Esophagus squamous epithelium (tissue), 4 donors: ENCODE data around the gene NPEPL1.

ENCODE experiments used
- POLR2A ChIP-seq, 4 donors: fragments of 450-650 bp; IDR thresholded peaks; one replicate each; pipeline ENCODE4 v1.6.1; 2017; ENCODE audit warnings: antibody characterized with exemption in 4 of 4, mild to moderate bottlenecking in 4 of 4, moderate library complexity in 3 of 4
- TF ChIP-seq, protein P1 (sequence below), 6 experiments: fragments of 450-650 bp in 4 of 6; fragments of 200-600 bp in 2 of 6; sonication (generic) in 2 of 6; IDR thresholded peaks; one replicate each; pipeline ENCODE4 v1.5.1; 2016 to 2019; ENCODE audit warnings: antibody characterized with exemption in 6 of 6, mild to moderate bottlenecking in 4 of 6, moderate library complexity in 4 of 6

DNA sequence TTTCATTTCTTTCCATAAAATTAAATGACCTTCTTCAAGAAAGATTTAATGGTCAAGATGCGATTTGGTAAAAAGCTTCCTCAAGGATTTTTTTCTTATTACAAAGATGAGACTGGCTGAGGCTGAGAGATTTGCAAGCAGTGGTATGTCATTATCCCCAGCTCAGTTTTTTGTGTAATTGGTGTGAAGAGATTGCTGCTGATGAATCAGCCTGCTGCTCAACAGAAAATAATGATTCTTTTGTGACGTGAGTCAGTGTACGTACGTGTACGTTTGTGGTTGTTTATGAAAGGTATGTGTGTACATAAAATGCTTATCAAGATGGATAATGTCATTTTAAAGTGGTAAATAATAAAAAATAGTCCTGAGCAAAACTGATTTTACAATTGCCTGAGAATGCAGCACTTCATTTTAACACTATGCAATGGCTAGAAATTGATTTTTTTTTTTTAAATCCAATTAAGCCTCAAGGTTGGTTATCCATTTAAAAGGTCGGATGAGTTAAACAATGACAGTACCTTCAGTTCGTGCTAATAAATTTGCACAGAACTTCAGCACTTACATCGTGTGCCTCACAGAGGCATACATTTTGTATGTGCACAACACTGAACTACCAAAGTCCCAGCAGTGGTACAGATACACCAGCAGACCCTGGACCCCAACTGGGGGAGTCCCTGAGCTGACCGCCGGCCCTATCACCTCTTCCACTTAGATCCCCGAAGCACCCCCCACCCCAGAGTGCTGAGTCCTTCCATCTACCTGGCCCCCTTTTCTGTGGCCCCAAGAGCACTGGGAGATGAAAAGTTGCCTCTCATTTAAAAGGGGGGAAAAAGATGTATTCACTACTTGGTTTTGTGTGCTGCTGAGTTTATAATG, 9.7 kb upstream of the NPEPL1 start:
- TF ChIP-seq, protein P1, sequence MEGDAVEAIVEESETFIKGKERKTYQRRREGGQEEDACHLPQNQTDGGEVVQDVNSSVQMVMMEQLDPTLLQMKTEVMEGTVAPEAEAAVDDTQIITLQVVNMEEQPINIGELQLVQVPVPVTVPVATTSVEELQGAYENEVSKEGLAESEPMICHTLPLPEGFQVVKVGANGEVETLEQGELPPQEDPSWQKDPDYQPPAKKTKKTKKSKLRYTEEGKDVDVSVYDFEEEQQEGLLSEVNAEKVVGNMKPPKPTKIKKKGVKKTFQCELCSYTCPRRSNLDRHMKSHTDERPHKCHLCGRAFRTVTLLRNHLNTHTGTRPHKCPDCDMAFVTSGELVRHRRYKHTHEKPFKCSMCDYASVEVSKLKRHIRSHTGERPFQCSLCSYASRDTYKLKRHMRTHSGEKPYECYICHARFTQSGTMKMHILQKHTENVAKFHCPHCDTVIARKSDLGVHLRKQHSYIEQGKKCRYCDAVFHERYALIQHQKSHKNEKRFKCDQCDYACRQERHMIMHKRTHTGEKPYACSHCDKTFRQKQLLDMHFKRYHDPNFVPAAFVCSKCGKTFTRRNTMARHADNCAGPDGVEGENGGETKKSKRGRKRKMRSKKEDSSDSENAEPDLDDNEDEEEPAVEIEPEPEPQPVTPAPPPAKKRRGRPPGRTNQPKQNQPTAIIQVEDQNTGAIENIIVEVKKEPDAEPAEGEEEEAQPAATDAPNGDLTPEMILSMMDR (IDR thresholded peaks at IDR 0.05): no peak
- TF ChIP-seq POLR2A (IDR thresholded peaks at IDR 0.05): no peak
